Hematopoietic multipotent progenitor cell treated with erythropoietin and hydrocortisone succinate and interleukin-3 and kit ligand, for 8 days (in vitro differentiated cells): ENCODE results near the gene TMEM163.
A peak's percentile ranks its signal among the peaks of the same experiment; 100 is the strongest.

ENCODE experiments used
- DNase-seq: peaks from one replicate; pipeline ENCODE4 v3.0.0-alpha.2; 2015

Gene TMEM163

DNA sequence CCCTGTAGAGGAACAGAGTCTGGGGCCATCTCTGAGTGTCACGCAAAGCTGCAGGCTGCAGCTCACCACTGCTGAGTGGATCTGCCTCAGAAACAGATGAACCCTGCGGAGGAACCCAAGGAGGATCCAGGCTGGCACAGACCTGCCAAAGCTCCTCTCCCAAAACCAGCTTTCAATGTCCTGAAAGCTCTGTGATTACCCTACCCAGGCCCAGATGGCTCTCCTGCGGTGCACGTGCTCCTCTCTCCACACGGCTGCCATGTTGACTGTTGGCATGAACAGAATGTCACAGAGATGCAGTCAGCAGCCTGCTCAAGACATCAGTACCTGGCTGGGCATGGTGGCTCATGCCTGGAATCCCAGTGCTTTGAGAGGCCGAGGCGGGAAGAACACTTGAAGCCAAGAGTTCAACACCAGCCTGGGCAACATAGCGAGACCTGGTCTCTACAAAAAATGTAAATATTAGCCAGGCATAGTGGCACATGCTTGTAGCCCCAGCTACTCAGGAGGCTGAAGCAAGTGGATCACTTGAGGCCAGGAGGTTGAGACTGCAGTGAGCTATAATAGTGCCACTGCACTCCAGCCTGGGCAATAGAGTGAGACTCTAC is 248.1 kb downstream of the TMEM163 start:
- no peak for DNase-seq

DNA sequence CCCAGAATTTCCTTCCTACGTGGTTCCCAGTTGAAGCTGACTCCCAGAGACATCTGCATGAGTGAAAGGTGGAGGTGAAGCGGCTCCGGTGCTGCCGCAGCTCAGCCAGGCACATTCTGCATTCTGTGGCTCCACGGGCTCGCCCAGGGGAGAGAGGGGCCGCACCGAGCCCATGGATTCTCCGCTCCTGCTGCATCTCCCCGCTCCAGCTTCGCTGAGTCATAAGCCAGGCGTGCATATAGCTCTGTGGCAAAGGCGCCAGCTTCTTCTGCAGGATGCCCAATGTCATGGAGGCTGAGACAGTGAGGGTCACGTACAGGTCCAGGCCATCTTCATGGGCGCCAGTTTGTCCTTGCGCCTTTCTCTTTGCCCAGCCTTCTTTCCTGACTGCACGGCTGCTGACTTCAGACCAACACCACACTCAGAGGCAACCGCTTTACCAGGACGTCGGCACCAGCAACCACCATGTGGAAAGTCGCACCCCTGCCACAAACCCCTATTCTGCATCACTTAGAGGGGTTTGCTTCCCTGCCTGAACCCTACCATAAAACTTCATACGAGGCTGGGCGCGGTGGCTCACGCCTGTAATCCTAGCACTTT is 249.2 kb downstream of the TMEM163 start:
- DNase-seq: no peak

DNA sequence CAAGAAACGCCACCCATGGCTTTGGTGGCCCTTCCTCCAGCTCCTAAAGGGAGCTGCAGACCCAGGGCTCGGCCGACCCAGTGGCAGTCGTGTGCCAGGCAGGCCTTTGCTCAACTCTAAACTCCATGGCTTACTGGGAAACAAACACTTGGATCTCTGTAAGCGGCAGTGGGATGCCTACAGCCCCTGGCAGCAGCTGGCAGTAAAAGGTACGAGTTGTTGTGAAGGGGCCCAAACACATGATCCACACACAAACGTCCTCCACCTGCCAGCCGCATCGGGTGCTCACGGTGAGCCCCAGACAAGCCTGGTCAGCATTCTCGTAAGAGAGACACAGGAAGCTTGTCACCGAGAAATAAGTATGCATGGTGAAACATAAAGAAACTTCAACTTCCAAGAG is 250.0 kb downstream of the TMEM163 start:
- DNase-seq: no peak

DNA sequence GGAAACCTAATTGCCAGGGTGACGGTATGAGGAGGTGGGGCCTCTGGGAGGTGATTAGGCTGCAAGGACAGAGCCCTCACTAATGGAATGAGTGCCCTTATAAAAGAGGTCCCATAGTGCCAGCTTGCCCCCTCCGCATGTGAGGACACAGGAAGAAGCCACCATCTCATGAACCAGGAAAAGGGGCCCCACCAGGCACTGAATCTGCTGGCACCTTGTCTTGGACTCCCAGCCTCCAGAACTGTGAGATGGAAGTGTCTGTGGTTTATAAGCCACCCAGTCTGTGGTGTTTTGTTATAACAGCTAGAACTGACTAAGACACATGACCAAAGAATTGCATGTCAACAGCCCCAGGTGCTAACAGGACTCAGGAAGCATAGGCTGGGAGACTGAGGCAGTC is 250.6 kb downstream of the TMEM163 start:
- no peak for DNase-seq

DNA sequence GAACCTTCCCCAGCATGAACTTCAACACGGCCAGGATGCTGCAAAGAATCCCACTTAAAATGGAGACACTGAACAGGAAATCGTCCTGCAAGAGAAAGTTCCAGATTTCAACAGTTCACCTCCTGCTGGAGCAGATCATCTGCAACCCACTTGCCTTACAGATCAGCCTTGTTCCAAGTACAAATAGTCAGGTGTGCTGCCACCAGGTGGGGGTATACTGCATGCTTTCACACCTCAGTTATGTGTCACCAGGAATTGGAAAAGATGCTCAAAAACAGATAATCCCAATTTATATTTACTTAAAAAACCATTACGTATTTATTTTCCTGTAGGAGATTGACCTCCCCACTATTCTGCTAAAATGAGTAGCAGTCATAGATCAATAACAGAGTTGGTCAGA is 252.7 kb downstream of the TMEM163 start:
- peak; percentile 16 for DNase-seq

DNA sequence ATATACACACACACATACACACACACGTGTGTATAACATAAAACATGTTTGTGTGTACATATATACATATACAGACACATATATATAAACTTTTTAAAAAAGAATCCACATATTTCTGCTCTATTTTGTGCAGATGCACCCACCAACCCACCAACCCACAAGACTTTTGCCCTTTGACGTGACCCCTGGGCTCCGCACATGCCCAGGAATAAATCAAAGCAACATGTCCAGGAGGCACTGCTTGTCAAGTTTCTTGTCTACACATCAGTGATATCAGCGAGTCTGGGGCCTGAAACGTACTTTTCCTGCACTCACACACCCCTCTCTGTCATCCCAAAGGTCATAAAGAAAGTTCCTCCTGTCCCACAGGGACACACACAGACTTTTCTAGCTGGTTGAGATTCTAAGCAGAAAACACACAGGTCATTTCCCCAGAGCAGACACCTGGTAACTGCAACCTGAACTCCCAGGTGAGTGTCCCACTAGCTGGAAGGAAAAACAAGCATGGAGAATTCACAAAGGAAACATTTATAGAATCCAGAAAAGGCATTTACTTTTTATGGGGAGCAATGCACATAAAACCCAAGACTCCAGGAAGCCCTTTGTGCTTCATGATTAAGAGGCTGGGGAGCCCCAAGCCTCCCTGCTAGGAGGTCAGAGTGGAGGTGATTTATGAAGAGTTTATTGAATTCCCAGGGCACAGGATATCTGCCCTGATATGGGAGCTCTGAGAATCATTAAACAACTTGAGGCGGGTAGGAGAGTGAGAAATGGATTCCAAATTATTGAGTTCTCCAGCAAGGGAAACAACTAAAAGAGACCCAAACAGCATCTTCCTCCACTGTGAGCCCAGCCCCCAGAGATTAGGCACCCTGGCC is 253.3 kb downstream of the TMEM163 start:
- no peak for DNase-seq

DNA sequence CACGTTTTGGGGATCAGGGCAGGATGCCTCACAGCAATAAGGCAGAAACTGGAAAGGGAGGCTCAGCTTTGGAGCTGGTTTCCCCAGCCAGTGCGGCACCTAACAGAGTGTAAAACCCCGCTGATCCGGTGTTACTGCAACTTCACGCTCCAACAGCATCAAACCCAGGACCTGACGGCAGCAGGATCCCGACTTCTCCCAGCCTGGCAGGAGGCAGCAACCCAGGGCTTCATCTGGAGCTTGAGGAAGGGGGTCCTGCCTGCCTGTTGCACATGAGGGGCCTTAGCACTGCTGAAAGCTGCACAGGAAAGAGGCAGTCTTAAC is 255.1 kb downstream of the TMEM163 start:
- DNase-seq: no peak

DNA sequence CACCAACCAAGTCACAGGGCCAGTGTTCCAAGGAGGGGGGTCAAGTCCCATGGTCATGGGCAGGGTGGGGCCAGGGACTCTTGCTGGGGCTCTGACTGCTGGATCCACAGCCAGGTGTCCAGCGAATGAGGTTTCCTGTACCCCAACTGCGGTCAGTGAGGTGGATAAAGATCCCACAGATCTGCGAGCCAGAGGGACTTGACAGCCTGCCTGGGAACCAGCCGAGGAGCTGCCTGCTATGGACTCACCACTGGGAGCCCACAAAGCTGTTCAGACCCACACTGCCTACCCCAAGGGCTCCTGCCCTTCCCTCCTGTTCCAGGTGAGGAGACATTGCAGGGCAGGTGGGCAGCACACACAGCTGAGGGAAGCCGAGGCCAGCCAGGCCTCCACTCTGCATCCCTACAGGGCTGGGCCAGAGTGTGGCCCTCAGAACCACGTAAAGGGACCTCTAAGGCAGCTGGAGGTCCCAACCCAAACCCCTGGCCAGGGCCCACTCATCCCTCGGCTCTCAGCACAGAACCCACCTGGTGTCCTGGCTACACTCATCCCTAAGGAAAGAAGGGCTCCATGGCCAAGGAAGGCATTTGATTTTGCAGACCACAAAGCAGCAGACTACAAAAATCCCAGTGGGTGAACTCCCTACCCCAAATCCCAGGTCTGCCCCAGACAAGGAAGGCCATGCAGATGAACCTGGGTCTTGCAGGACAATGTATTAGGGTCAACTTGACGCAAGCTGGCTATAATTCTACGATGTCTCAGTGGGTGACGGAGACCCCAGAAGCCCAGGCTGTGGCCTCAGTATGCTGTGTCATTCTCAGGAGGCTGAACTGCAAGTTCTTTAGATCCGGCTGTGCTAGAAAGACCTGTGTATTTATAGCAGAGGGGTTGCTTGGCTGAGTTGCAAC is 255.8 kb downstream of the TMEM163 start:
- DNase-seq: no peak

DNA sequence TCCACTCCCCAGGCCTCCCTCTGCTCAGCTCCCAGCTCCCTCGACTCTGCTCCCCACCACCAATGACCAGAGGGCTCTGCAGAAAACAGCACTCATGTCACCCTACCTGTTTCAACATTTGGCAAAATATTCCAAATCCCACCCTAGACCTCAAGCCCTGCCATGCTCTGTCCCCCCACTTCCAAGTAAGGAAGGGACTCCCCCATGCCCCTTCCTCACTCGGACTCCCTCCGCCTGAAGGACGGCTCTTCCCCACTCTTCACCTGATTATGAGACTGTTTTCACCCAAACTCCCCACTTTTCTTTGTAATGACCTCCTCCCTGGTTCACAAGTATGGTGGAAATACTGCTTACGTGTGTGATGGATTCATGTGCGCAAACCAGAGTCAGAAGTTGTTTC is 256.5 kb downstream of the TMEM163 start:
- no peak for DNase-seq

DNA sequence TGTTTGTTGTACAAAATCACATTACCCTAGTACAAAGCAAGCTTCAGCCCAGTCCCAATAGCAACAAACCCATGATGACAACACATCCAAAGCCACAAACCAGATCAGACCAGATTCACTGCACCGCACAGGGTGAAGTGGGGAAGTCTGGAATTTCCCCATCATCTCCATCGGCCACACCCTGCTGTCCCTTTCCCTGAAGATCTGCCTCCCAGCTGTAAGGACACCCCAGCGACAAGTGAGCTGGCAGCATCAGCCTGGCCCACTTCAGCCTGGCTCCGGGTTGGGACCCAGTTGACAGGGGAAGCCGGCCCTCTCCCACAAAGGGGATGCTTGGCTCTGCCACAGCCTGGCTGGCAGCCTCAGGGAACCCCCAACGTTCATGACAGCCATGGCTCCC is 257.3 kb downstream of the TMEM163 start:
- no peak for DNase-seq

DNA sequence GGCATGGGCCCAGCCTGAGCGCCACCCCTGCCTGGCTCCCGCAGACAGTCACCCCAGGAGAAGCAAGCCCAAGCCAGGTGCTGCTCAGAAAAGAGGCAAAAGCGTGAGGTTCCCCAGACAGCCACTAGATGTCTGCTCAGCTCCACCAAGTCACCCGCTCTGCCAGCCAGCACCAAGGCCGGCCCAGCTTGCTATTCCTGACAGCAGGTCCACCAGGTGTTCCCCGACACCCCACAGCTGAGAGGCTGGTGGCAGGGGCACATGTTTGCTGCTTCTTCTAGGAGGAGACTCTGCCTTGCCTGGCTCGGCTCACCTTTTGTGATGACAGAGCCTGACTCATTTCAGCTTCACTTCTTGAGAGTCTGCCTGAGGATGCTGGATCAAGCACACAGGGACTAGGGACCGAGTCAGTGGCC is 258.2 kb downstream of the TMEM163 start:
- peak; percentile 39 for DNase-seq

DNA sequence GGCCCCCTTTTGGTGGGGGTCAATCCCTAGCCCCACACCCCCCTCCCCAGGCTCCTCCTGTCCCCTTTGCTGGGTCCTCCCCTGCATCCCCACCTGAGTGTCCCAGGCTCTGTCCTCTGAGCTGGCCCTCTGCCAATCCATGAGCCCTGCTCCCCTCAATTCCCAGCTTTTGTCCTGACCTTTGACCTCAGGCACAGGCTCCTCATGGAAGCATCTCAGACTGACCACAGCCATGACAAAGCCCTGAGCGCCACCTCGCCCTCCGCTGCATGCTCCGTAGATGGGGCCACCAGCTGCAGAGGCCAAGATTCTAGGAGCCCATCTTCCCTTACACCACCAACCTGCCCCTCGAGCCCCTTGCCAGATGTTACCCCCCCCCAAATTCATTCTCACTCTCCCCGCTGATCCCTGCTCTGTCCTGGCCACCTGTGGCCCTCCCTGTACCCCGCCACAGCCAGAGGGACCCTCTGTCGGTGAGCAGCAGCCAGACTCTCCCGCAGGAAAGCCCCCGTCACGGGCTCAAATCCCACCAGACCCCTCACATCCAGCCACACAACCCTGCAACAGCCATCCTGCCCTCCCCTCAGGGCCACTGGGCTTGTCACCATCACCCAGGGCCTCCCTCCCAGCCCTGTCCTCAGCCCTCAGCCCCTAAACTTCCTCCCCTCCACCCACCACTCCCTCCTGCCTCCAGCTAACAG is 258.9 kb downstream of the TMEM163 start:
- no peak for DNase-seq

DNA sequence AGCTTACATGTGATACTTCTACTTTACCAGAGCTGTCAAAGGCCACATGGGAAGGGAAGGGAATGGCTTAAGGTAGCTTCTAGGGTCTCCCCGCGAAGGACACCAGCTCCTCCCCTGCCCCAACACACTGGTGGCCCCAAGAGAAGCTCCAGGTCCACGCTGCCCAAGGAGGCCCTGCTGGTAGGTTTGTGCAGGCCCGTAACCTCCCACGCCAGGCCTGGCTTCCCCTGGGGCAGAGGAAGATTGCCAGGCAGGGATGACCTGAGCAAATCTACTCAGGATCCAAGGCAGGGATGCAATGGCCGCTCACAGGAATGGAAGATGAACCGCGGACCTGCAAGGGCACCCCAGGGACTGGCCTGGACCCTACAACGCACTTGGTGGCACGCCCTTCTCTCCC is 259.9 kb downstream of the TMEM163 start:
- no peak for DNase-seq

DNA sequence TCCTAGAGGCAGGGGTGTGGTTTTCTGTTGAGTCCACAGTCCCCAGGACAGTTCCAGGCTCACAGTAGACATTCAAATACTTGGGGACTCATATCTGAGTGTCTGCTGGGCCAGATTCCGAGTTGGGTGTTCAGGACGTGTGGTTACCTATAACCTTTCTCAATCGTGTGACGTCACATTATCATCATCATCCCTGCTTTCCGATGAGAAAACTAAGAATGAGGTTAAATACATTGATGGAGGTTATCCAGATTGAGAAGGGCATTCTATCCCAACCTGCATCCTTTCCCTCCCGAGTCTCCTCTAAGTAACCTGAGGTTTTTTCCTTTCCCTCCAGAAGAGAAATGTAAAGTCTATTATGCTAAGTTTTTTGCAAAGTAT is 260.3 kb downstream of the TMEM163 start:
- DNase-seq: no peak

DNA sequence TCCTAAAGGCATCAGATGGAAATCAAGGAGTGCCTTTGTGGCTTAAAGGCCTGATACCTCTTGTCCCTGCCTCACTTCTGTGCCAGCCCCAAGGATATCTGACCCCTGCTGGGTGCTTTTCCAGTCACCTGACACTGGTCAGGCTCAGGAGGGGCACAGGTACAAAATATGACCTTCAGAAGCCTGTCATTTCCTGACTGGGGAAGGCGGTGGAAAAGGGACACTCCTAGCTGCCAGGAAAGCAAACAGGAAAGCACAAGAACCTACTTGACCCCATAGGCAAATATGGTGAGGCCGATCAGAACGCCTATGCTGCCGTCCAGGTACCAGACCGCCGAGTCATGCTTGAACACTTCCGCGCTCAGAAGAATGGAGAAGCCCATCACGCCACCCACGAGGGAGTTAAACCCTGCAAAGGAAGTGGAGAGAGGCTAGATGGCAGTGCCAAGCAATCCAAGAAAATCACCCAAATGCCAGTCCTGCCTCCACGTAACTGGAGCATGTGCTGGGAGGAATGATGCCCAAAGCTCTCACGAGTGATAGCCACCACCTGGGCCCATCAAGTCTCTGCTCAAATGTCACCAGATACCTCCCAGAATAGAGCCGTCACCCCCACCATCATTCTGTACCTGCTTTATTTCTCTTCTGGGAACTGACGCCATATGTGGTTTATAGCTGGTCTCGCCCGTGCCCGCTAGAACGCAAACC is 260.9 kb downstream of the TMEM163 start:
- DNase-seq: no peak

DNA sequence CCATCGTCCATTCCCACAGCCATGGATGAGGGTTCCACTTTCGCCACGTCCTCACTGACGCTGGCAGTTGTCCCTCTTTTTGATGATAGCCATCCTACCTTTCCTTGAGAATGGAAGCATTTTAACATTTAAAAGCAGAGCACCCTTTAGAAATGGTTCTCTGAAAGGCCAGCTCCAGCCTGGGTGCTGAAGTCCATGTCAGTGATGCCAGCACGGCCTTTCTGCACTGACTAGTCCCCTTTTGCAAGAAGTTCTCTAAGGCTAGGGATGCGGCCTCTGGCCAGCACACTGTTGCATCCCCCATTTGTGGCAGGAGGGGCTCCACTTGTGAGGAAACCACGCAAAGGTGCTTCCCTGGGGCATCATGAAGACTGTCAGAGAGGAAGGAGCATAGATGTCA is 261.4 kb downstream of the TMEM163 start:
- no peak for DNase-seq

DNA sequence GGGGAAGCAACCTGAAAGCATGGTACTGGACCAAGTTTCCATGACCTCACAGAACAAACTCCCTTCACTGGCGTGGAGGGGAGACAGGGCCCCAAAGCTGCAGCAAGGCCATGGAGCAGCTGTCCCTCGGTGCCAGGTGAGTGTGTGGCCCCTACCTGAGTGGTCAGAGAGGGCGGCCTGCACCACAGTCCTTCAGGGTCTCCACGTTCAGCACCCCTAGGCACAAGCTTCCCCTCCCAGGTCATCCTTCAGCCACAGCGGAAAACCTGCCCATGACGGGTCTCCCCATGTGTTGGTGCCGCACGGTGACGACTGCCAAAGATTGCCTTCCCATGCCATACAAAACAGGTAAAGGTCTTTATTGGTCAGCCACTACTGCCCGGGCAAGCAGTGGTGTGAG is 263.4 kb downstream of the TMEM163 start:
- DNase-seq: no peak

DNA sequence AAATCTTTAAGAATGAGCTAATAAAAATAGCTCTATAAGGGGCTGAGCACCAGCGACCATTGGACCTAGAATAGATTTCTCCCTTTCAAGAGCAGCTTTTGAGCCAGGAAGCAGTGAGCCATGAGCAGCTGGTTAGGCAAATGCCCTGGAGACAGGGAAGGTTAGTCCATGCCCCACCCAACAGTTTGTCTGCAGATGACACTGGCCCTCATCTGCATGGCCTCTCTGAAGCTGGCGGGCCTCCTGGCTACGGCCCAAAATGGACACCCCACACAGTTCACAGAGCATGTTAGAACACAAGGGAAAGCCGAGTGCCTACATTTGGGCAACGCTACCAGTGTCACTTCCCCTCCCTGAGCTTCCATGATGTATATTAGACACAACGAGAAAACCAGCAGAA is 263.9 kb downstream of the TMEM163 start:
- no peak for DNase-seq

DNA sequence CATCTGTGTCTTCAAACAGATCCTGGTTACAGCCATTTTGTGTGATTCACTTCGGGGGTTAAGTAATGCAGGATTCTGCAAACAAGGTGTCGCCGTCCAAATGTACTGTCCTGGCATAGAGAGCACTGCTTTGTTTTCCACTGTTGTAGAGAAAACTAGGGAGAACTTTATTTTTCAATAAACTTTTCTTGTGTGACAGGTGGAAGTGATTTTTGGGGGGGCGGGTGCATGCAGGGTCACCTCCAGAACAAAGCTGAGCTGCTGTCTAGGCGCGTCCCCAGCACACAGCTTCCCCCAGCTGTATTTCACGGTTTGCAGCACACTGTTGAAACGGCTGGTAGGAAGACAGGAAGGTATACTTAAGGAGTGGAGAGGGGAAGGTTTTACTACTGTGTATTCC is 264.4 kb downstream of the TMEM163 start:
- DNase-seq: no peak

DNA sequence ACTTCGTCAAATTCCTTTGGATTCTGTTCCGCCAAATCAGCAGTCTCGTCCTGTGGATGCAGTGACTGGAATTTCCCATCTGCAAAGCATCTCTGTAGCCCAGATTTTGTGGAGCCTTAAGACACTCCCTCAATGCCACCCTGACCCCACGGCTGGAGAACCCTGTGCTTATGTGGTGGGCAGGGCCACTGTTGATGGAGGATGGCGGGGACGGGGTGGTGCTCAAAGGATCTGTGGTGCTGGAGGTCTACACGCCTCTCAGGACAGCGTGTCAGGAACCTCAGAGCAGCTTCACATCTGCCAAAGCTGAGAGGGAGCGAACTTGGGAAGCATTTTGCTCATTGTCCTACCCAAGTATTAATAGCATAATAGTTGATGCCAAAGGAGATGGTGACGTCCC is 264.8 kb downstream of the TMEM163 start:
- DNase-seq: no peak

DNA sequence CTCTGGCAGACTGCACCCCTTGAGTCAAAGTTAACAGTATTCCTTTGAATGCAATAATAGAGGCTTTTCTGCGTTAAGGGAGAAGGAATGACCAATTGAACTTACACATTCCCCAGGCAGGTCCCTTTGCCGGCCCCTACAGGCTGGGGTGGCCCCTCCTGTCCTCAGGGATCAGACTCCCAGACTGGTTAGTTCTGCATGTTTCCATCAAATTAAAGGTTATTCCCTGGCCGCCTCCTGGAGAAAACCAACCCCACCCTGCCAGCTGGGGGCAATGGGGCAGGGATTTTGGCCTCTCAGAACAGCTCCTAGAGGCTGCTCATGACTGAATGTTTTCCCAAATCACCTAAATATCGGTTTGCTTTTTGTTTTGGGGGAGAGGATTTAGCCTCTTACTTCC is 265.3 kb downstream of the TMEM163 start:
- DNase-seq: no peak
